Cardiac septum (tissue), 1 donor: ENCODE results near the gene CMSS1. TPM values are rescaled to one million over a fixed set of nuclear protein-coding genes. Genes with fewer than 3 reads are reported as not detected.
"Not testable (repeated sequence)": the region's sequence is repeated elsewhere in the genome, so short reads cannot be mapped to it uniquely, and the experiment has no call there.

Experiments
- DNase-seq: peaks from one replicate; pipeline ENCODE4 v3.0.0-alpha.2; 2020; ENCODE audit warnings: low spot score
- intact Hi-C: fragments of 100-400 bp; cut with DNase I; formaldehyde crosslinking; loops from one replicate; pipeline ENCODE4 v1.14.0; 2022
- total RNA-seq: library from RNA; stranded (reverse); fragmentation: NEBNext Ultra II Directional; extraction: Animal tissue kit (Norgen Biotek cat#: 25700); gene quantifications from one replicate; pipeline ENCODE4 v1.2.1, GENCODE V29; 2021
- donor health status: DM: no; HTN: no; CAD: no.

The CMSS1 gene
- total RNA-seq, 1 donor from 2014 or later, result 22.0 TPM

DNA sequence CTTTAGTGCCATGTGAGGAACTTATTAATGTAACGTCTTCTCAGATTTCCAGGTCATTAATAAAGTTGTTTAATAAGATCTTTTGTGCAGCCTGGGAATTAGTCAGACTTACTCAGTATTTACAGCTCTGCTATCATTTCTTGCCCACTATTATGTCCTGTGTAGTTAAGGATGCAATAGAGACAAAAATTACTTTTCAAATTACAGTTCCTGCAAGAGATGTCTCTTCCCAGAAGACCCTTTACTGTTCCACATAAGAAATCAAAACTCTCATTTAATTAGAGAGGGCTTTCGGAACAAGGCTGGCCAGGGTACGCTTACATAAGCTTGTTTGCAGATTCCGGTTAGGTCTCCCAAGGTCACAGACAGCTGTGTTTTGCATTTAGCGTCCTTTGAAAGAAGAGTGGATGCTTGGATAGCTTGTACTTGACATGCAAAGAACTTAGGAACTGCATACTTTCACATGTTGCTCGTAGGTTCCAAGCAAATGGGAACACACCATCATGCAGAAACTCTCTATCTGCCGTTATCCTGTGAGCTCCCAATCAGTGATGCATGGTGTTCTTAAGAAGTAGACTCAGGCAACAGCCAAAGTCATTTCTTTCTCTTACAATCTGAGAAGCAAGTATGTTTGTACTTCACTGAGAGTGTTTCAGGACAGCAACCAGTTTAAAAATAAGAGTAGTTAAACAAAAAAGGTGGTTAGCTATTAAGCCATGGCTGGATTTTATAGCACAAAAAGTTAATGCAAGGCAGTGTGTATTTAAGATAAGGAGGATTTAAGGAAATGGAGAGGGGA is 259.3 kb downstream of the CMSS1 start:
- no peak for DNase-seq
- intact Hi-C loops, result no loop called here

DNA sequence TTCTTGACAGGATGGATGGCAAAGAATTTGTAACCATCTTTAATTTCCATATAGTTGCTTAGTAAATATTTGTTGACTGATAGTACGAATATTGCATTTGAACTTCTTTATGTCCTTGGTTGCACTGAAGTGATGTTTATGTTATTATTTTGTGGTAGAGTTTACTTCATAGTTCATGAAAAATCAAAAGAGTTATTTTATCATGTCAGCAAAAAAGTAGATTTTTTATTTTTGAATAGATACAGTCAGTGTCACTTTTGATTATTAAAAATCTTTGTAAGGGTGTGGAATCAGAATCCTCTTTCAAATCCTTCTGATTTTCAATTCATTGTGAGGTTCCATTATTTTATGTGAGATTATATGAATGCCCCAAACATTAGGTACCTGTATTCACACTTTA is 261.7 kb downstream of the CMSS1 start:
- intact Hi-C loops, result no loop called here
- no peak for DNase-seq

DNA sequence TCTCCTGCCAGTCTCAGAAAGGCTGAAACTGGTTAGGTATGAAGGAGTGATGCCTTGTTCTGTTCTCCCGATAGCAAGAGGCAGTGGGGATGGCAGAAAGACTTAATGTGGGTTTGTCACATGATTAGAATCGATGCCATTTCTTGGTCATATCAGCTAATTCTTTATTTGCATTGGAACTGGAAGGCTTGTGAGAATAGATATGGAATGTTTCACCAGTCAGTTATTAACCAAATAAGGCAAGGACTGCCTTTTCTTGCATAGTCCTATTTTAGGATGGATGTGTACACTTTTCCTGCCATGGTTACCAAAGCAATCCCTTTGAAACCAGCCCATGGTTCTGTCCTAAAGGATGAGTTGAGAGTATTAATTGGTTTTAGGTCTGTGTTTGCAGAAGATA is 262.9 kb downstream of the CMSS1 start:
- intact Hi-C loops, result no loop called here
- no peak for DNase-seq

DNA sequence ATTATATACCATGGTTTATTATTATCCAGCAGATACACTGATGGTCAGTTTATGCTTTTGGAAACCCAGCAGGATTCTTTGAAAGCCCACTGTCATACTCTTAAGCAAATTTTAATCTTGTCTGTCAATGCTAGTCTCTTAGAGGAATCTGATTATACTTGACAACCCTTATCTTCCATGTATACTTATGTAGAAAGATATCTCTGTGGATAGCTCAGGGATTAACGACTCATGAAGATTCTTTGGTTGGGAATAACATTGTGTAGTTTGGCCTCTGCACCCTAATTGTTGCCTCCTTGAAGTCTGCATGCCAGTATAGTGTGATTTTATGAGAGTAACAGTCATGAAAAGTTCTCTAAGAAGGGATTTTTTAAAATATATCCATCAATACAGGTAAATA is 263.6 kb downstream of the CMSS1 start:
- no peak for DNase-seq
- intact Hi-C loops, result no loop called here

DNA sequence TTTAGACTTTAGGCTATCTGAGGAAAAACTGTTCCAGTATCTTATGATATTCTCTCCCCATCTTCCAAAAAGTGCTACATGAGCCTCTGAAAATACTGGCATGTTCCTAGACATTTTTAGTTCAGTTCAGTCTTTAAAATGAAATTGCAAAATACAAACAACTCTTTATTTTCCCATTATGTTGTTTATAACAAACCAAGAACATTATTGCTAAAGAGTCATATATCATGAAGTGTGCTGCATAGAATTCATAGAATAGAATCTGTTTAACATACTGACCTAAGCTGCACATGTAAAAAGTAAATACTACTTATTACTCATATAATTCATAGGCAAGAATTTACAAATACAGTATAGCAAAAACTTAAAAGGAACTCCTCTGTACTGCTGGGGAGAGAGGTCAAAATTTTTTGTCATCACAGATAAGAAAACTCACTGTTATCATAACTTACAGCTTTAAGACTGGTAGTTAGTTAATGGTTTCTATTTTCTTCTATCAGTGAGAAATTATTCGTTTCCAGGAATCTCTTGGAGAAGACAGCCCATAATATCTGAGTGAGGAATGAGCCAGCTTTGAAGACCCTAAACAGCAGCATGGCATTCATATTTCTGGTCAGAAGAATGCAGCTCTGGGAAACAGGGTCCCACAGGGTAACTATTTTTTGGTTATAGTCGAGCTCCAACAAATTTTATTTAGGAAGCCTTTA is 264.5 kb downstream of the CMSS1 start:
- intact Hi-C loops, result no loop called here
- DNase-seq, result no peak

DNA sequence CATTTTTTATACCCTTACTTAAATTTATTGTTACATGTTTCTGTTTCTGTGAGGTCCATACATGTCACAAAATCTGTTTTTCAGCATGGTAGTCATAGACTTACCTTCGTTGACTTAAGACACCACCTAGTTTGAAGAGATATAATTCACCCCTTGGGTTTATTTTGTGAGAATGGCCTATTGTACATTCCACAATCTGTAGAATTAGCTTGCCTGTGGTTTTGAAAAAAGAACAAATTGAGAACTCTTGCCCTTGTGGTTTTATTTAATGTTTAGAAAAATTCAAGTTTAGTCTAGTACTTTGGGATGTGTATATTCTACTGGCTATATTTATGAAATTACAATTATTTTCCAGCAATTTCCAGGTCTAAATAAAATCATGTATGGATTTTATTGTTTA is 265.1 kb downstream of the CMSS1 start:
- intact Hi-C loops, result no loop called here
- DNase-seq, result no peak

DNA sequence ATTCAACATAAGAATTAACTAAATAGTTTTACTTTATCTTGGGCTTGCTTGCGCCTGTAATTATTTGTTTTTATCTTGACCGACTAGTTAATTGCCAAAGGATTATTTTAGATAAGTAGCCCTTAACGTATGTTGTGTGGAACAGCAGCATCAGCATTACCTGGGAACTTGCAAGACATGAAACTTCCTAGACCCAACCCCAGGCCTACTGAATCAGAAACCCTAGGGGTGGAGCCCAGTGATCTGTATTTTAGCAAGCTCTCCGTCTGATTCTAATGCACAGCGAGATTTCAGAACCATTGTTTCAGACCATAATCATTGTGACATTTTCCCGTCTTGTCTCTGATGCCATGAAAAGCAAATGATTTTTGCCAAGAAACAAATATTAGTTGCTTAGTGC is 265.5 kb downstream of the CMSS1 start:
- intact Hi-C loops, result no loop called here
- DNase-seq, result no peak

DNA sequence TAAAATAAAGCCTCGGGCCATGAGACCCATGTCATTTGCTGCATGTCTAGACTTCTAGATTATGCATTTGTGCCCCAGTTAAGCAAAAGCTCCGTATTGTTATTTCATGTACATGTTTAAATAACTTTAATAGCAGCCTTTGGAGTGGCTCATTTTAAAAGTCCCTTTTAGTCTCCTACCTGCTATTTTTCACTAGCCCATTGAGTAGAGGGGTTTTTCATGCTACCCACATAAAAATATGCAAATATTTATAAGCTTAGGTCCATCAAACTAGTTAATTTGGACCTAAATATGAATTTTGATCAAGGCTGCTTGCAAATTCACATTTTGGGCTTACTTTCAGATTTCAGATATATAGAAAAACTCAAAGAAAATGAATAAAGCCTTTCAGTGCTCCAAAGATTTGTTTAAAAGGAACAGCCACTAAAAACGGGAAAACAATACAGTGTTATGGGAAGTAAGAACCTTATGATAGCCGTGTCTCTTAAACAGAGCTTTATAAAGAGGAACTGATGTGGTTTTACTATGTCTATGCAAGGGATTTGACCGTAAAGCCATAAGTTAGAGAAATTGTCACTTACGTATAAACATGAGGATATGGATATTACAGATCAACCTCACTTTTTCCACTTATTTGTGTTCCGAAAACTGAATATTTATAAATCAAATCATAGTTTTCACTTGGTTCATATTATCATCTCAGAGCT is 266.6 kb downstream of the CMSS1 start:
- intact Hi-C loops, result no loop called here
- DNase-seq, result no peak

DNA sequence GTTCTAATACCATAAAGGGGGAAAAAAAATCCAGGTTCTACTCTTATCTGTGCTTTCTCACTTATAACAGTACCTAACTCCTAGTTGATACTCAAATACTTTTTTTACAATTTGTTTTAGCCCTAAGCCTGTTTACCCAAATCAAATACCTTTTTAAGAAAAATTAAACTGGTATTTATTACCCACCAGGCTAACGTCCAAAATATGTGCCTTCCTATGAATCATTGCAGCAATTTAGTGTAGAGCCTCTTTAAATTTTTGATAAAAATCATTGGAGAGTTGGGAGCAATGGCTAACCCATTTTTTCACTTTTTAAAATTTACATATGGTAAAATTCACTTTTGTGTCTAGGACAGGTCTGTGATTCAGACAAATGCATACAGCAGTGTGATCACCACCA is 268.7 kb downstream of the CMSS1 start:
- intact Hi-C loops, result no loop called here
- no peak for DNase-seq

DNA sequence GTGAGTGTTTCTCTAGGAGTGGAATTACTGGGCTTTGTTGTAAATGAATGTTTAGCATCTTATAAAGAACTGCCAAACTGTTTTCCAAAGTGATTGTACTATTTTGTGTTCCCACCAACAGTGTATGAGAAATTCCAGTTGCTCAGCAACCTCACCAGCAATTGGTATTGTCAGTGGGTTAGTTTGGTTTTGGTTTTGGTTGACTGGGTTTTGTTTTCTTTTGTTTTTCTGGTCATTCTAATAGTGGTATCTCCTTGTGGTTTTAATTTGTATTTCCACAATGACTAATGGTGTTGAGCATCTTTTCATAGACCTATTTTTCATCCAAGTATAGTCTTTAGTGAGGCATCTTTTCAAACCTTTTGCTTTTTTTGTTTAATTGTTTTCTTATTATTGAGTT is 269.5 kb downstream of the CMSS1 start:
- intact Hi-C loops, result no loop called here
- no peak for DNase-seq

DNA sequence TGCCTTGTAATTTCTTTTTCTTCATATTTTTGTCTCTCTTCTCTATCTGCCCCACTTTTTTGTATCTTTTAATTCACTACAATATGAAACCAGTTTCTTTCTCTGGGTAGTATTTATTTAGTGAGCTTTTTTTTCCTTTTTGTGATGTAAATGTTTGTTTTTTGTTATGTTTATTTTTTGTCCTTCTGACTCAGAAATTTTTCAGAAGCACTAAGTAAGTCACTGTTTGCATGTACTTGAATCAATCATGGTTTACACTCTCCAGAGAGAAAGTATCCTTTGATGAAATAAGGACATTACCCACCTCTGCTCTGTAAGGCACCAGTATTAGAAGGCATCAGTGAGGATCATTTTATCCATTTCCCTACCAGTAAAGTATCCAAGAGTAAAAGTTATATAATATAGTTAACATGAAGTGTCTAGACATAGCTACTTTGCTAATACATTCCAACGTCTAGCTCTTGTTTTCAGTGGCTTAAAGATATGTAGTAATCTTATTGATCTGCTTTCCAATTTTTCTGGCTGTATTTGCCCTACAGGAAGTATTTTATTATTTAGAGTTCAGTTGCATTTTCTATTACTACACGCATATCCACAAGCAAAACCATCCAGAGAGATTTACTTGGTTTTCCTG is 271.2 kb downstream of the CMSS1 start:
- DNase-seq, result no peak
- intact Hi-C loops, result no loop called here

DNA sequence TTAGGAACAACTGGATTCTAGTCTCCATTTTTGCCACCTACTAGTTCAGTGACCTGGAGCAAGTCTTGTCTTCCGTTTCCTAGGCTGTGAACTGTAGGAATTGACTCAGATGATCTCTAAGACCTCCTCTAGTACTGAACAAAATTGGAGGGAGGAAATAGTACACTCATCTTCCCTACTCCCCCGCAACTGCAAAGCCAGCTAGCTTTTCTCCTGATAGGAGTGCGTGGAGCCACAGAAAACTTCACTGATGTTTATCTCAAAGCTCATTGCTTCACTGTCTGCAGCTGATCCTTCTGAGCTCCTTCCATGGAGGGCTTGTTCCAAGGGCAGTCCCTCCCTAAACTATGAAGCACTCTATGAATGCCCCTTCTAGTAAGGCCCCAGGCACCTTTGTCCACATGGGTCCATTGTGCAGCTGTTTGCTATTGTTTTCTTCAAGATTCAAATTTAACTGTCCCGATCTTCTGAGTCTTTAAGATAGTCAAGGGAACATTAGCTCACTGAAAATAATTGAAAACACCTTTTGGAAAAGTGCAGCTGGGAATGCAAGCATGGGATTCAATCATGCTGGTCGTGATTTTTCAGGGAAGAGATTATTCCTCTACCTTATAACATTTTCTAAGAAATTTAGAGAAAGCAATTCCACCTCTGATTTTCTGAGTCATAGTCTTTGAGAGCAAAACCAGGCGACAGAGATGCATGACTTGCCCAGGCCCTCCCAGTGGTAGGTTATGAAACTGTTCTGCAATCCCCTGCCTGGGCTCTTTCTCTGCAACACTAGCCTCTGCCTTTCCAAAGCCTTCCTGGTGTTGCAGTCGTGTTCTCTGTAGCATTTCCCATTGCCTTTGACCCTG is 272.4 kb downstream of the CMSS1 start:
- no peak for DNase-seq
- intact Hi-C loops, result no loop called here

DNA sequence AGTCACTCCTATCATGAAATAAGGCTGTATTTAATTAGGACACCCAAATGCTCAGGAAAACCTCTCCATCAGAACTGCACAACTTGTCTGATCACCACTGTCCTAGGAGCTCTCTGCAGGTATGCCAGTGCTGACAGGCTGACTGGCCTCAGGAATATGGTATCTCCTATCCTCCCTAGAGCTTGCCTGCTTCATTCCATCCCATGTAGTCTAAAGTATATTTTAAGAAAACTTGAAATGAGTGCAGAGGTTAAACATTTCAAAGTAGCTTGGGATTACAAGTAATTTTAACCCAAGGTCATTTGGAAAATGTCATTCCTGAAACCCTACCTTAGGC is 273.0 kb downstream of the CMSS1 start:
- no peak for DNase-seq
- intact Hi-C loops, result no loop called here

DNA sequence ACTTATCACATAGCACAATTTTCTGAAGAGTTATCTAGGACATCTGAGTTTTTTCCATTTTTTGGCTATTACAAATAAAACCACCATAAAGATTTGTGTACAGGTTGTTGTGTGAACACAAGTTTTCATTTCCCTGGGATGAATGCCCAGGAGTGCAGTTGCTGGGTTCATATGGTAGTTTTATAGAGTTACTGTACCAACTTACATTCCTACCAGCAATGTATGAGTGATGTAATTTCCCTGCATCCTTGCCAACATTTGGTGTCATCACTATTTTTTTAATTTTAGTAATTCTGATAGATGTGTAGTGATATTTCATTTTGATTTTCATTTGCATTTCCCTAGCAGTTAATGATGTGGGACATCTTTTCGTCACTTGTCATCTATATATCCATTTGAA is 276.2 kb downstream of the CMSS1 start:
- intact Hi-C loops, result no loop called here
- DNase-seq, result no peak

DNA sequence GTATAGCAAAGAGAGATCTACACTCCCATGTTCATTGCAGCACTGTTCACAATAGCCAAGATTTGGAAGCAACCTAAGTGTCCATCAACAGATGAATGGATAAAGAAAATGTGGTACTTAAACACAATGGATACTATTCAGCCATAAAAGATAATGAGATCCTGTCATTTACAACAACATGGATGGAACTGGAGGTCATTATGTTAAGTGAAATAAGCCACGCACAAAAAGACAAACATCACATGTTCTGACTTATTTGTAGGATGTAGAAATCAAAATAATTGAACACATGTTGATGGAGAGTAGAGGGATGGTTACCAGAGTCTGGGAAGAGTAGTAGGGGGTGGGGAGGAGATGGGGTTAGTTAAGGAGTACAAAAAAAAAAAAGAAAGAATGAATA is 278.6 kb downstream of the CMSS1 start:
- intact Hi-C loops, DNase-seq: not testable (repeated sequence)

DNA sequence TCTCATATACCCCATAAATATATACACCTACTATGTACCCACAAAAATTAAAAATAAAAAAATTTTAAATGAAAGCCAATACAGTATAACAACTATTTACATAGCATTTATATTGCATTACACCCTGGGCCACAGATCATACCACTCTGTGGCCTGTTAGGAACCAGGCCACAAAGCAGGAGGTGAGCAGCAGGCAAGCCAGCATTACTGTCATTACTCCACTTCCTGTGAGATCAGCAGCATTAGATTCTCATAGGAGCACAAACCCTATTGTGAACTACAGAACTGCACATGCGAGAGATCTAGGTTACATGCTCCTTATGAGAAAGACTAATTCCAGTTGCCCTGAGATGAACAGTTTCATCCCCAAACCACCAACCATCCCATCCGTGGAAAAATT is 279.2 kb downstream of the CMSS1 start:
- no peak for DNase-seq
- intact Hi-C loops, result no loop called here

DNA sequence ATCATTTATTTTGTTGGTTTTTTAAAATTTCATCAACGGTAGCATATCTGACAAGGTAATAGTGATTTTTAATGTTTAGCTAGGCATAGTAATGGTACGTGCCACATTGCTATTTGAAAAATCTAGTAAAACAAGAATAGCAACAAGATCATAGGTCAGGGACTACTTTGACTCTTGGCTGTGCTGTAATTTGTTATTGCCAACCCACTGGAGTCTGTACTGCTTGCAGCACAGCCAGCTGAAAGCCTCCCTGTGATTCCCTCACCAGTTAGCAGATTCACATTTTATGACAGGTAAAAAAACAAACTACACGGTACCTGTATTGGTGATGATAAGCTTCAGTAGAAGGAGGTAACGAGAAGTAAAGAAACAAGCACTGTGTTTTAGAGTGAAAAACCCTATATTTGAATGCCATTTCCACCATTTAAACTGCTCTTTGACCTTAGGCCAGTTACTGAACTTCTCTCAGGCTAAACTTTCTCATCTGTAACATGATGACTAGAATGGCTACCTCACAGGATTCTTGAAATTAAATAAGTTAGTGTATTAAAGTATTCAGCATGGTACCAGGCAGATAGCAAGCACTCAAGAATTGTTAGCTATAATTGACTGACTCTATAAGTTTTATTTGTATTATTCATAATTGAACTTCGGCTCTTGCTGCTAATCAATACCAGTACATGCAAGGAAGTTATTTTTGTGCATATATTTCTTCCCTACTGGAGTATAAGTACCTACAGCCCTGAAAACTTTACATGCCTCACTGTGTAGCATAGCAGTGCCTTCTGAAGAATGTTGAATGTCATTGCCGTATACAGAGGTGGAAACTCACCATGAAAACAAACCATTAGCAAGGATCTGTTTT is 280.5 kb downstream of the CMSS1 start:
- intact Hi-C loops, result no loop called here
- no peak for DNase-seq

DNA sequence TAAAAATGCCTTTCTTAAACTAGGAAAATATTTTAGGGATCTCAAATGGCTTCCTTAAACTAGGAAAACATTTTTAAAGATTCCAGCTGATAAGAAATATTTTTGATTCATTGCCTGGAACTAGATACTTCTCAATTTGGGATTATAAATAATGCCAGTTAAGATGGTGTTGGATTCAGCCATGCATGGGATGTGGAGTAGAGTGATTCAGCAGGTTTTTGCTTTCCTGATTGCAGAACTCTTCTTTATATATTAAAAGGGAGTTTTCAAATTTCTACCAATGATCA is 281.1 kb downstream of the CMSS1 start:
- DNase-seq, result no peak
- intact Hi-C loops, result no loop called here

DNA sequence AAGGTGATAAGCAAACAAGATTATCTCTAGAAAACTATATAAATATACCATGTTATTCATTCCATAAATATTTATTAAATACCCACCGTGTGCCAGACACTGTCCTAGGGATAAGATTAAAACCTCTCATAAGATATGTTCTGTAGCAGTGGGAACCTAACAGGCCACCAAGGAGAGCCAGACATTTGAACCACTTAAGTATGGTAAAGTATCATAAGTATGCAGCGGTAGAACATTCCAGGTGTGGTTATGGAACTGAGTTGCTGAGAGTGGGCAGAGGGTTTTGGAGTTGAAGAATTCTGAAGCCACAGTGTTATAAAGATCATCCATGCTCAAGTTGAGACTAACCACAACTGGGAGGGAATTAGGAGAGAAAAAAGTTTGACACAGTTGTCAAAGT is 282.0 kb downstream of the CMSS1 start:
- no peak for DNase-seq
- intact Hi-C loops, result no loop called here
